Activated T-cell treated with anti-CD3 and anti-CD28 coated beads, Interleukin-2, amount 50 U/mL, for 4 hours (primary cell): ENCODE measurements around the gene NSMCE1. TPM values are rescaled to one million over a fixed set of nuclear protein-coding genes. Genes with fewer than 3 reads are reported as not detected.
"Not testable (repeated sequence)": the region's sequence is repeated elsewhere in the genome, so short reads cannot be mapped to it uniquely, and the experiment has no call there.

Source experiments
- ATAC-seq, 2 donors: fragments of 200-7000 bp; cut with Tn5 transposase; one replicate each; pipeline ENCODE4 v1.10.0; 2021
- DNase-seq: peaks from one replicate; pipeline ENCODE4 v3.0.0-alpha.2; 2020
- H3K27me3 Mint-ChIP-seq: one replicate; pipeline ENCODE4 v1.8.0; 2021; ENCODE audit warnings: low read depth, mixed read lengths
- H3K36me3 Mint-ChIP-seq: one replicate; pipeline ENCODE4 v1.8.0; 2022; ENCODE audit warnings: mixed read lengths; ENCODE audit not compliant: insufficient read depth
- H3K4me1 Mint-ChIP-seq: one replicate; pipeline ENCODE4 v1.8.0; 2021; ENCODE audit warnings: low read depth, mixed read lengths
- H3K4me3 Mint-ChIP-seq: one replicate; pipeline ENCODE4 v1.8.0; 2021; ENCODE audit warnings: mild to moderate bottlenecking, moderate library complexity, mixed read lengths
- H3K9me3 Mint-ChIP-seq: one replicate; pipeline ENCODE4 v1.8.0; 2021; ENCODE audit warnings: mixed read lengths
- total RNA-seq, 3 donors: library from RNA; stranded (reverse); gene quantifications; one replicate each; pipeline ENCODE4 v1.2.1, GENCODE V29; 2021

The NSMCE1 gene
- total RNA-seq, 3 donors from 2014 or later: 109 to 111 (median 111) TPM

DNA sequence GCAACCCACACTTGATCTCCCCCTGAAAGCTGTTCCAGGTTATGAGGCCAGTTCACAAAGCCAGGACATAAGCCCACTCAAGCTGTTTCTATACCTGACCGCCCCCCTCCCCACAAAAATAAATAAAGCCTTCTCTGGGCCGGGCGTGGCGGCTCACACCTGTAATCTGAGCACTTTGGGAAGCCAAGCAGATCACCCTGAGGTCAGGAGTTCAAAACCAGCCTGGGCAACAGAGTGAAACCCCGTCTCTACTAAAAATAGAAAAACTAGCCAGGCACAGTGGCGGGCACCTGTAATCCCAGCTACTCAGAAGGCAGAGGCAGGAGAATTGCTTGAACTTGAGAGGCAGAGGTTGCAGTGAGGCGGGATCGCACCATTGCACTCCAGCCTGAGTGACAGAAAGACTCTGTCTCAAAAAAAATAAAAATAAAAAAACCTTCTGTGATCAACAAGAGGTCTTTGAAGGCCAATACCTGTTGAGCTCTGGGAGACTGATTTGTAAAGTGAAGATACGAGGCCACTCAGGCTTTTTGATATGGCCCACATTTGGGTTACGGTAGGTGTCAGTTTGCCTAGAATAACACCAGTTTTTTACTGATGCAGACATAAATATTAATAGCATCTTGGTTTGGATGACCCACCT lies 63.0 kb downstream of the NSMCE1 start:
- no peaks in the 10 kb centered on the region for H3K9me3 Mint-ChIP-seq
- no peaks in the 10 kb centered on the region for H3K27me3 Mint-ChIP-seq
- H3K4me3 Mint-ChIP-seq: no peak overlapping the region
- DNase-seq: no peak
- H3K36me3 Mint-ChIP-seq: peaks cover 2% of the 10 kb centered on the region
- peaks cover 34% of the 10 kb centered on the region for H3K4me1 Mint-ChIP-seq
- no peak for ATAC-seq

DNA sequence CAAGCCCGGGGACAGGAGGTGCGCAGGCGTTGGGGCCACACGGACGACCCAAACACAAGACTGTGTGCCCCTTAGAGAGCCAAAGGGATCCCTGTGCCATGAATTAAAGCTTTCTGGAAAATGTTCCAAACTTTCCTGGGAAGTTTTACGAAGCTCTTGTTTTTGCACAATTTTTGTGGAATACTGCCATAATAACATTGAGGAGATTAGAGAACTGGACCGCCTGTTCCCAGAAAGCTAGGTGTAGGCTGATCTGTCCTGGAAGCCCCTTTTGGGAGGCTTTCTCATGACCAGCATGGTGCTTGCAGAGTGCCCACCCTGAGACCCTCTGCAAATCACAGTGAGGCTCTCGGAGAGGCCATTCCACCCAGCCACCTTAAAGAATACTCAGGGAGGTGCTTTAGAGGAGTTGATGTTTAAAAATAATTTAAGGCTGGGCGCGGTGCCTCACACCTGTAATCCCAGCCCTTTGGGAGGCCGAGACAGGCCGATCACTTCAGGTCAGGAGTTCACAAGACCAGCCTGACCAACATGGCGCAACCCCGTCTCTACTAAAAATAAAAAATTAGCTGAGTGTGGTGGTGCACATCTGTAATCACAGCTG lies 64.2 kb downstream of the NSMCE1 start:
- ATAC-seq: no peak
- Mint-ChIP-seq H3K4me1 (peaks cover 45% of the 10 kb centered on the region), H3K9me3 (no peaks in the 10 kb centered on the region)

DNA sequence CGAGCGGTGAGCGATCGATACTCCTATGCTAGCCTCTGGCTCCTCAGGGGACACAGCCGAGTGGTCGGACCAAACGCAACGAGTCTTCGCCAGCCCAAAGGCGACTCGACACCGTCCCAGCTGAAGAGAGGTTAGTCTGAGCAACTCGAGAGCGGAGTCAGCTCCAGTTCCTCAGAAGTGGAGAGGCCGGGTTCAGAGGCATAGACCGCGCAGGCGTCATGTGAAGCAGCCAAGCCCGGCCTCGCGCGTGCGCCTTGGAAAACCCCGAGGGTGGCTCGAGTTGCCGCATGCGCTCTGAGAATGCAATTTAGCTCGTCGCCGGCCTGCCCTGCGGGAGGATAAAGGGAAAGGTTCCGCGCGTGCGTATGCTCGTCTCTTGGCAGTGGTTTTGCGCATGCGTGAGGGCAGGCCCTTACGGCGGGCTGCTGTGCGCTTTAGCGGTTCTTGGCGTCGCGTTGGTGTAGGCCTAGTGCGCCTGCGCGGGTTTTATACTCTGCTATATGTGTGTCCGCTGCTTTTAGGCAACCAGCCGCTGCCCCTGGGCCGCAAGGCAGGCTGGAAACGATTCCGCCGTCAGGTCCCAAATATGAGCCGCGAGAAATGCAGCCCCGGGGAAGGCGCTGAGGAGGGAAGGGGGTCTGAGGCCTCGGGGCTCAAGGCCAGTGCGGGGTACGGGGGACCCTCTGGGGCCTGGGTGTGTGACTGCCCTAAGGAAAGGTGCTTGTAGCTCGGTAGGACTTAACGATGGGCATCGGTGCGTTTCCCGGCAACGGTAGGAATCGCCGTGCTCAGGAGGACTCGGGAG lies 64.9 kb downstream of the NSMCE1 start, which contains the start of gene KDM8:
KDM8 (plus strand) TSS at position 20 of the 805 bp plus-strand sequence. CDS start 6,598 bp downstream, outside the sequence.
- peak; percentile 87 to 93 for ATAC-seq
- no peaks in the 10 kb centered on the region for H3K9me3 Mint-ChIP-seq
- H3K4me3 Mint-ChIP-seq: peak within 1 kb of the TSS; percentile 92
- H3K4me1 Mint-ChIP-seq: peaks cover 52% of the 10 kb centered on the region
- DNase-seq: peak; percentile 99
- no peaks in the 10 kb centered on the region for H3K36me3 Mint-ChIP-seq
- H3K27me3 Mint-ChIP-seq: no peaks in the 10 kb centered on the region

More for the DNA sequence above, 64.2 kb downstream of the NSMCE1 start:
- no peak for DNase-seq
- peak overlapping the region; percentile 92 for H3K4me3 Mint-ChIP-seq
- H3K36me3 Mint-ChIP-seq: no peaks in the 10 kb centered on the region
- H3K27me3 Mint-ChIP-seq: no peaks in the 10 kb centered on the region

DNA sequence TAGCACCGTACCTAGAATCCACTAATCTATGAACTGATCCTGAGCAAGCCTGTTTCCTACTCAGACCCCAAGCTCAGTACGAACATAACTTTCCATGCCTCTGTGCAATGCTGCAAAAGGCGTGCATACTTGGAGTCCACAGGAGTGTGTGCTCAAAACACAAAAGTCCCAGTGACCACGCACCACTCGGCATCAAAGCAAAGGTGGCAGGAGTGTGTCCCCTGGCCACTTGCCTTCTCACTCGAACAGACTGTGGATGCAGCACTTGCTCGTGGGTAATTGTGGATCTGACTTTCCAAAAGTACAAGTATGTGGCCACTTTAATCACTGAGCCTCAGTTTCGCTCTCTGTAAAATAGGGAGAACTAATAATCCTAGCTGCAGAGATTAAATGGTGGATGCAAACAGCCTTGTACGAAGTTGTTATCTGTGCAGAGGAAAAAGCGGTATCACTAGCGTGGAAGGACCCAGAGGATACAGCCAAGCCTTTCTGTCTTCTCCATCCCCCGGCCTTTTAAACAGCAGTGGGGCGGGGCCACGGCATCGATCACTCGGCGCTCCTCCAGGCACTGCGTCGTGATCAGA lies 65.6 kb downstream of the NSMCE1 start:
- H3K36me3 Mint-ChIP-seq: no peaks in the 10 kb centered on the region
- ATAC-seq: peak; percentile 74 to 75
- peak; percentile 84 for DNase-seq

DNA sequence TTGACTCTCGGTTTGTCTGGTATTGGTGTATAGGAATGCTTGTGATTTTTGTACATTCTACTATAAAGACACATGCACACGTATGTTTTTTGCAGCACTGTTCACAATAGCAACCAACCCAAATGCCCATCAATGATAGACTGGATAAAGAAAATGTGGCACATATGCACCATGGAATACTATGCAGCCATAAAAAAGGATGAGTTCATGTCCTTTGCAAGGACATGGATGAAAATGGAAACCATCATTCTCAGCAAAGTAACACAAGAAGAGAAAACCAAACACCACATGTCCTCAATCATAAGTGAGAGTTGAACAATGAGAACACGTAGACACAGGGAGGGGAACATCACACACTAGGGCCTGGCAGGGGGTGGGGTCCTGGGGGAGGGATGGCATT lies 67.7 kb downstream of the NSMCE1 start:
- not testable (repeated sequence) for ATAC-seq

More for the DNA sequence above, 65.6 kb downstream of the NSMCE1 start:
- Mint-ChIP-seq H3K4me1 (peaks cover 58% of the 10 kb centered on the region), H3K27me3 (no peaks in the 10 kb centered on the region), H3K9me3 (no peaks in the 10 kb centered on the region), H3K4me3 (peak overlapping the region; percentile 92)

DNA sequence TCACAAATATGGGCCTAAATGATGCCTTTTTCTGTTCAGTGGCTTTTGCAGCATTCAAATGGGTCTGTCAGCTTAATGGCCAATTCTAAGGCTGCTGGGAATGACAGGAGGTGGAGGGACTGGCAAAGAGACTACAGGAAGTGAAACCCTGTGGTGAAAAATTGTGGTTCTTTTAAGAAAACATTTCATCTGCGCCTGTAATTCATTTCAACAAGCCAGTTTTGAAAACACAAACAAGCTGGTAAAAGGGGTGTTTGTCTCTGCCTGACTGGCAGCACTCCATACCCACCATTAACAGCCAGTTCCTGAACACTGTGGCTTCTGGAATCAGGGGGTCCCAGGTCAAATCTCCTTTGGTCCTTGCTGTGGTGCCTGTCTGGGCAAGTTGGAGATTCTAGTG lies 68.8 kb downstream of the NSMCE1 start:
- H3K4me1 Mint-ChIP-seq: peaks cover 84% of the 10 kb centered on the region
- ATAC-seq: no peak

More for the DNA sequence above, 67.7 kb downstream of the NSMCE1 start:
- peaks cover 77% of the 10 kb centered on the region for H3K4me1 Mint-ChIP-seq
- not testable (repeated sequence) for H3K9me3 Mint-ChIP-seq, DNase-seq, H3K4me3 Mint-ChIP-seq, H3K27me3 Mint-ChIP-seq, H3K36me3 Mint-ChIP-seq

DNA sequence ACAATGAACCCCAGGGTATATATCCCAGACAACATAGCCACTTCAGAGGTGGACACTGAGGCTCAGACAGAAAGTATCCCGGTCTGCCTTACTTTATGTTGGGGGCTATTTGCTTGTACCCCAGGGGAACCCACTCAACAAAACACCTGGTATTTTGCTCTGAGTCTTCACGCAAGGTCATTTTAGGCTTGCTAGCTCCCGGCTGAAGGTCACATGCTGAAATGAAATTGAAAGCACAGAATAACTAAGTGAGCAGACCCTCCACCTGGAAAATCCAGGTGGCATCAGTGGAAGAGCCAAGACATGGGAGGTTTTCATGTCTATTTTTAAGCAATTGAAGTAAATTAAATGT lies 69.4 kb downstream of the NSMCE1 start:
- Mint-ChIP-seq H3K4me1 (peaks cover 84% of the 10 kb centered on the region), H3K9me3 (no peaks in the 10 kb centered on the region), H3K27me3 (no peaks in the 10 kb centered on the region), H3K36me3 (peaks cover 1% of the 10 kb centered on the region), H3K4me3 (no peak overlapping the region)
- ATAC-seq (no peak), DNase-seq (no peak)

More for the DNA sequence above, 68.8 kb downstream of the NSMCE1 start:
- Mint-ChIP-seq H3K27me3 (no peaks in the 10 kb centered on the region), H3K36me3 (peaks cover 1% of the 10 kb centered on the region), H3K9me3 (no peaks in the 10 kb centered on the region), H3K4me3 (peak overlapping the region; percentile 44)
- DNase-seq: no peak

DNA sequence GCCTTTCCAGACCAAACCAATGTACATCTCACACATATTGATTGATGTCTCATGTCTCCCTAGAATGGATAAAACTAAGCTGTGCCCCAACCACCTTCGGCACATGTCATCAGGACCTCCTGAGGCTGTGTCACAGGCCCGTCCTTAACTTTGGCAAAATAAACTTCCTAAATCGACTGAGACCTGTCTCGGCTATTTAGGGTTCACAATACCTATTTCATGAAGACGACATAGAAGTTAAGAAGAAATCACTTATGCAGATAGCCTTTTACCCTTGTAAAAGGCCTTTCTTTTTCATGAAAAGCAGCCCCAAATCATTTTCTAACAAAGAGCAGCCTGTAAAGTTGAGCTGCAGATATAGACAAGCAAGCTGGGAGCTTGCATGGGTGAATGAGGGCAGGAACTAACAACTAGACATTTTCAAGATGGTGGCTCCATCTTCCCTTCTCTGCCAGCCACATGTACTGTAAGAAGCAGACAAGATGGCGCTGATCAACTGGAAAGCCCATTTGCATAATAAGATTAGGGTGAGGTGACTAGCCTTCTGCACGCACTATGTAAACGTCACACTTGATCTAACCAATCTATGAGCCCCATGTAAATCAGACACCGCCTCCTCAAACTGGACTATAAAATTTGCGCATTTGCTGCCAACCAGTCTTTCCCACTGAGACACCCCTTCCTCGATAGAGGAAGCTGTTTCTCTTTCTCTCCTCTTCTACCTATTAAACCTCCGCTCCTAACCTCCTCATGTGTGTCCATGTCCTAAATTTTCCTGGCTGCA lies 69.9 kb downstream of the NSMCE1 start:
- no peaks in the 10 kb centered on the region for H3K27me3 Mint-ChIP-seq

DNA sequence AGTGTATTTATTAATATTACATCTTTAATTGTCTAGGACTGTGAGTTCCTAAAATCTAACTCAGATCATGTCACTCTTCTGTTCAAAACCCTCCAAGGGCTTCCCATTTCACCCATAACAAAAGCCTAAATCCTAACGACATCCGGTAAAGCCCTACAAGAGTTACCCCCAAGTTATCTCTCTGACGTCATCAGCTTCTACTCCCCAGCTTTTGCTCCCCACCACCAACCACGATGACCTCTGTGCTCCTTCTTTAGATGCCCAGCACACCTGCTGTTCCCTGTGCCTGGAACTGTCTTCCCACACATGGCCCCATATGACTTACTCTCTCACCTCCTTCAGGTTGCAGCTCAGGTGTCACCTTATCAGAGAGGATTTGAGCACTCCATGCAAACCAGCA lies 71.6 kb downstream of the NSMCE1 start:
- Mint-ChIP-seq H3K36me3 (peaks cover 1% of the 10 kb centered on the region), H3K9me3 (no peaks in the 10 kb centered on the region), H3K4me1 (peaks cover 73% of the 10 kb centered on the region), H3K27me3 (no peaks in the 10 kb centered on the region), H3K4me3 (no peak overlapping the region)
- ATAC-seq (no peak), DNase-seq (no peak)

More for the DNA sequence above, 69.9 kb downstream of the NSMCE1 start:
- ATAC-seq: no peak
- H3K4me1 Mint-ChIP-seq: peaks cover 81% of the 10 kb centered on the region
- DNase-seq: no peak
- H3K9me3 Mint-ChIP-seq: no peaks in the 10 kb centered on the region
- no peak overlapping the region for H3K4me3 Mint-ChIP-seq
- peaks cover 1% of the 10 kb centered on the region for H3K36me3 Mint-ChIP-seq

DNA sequence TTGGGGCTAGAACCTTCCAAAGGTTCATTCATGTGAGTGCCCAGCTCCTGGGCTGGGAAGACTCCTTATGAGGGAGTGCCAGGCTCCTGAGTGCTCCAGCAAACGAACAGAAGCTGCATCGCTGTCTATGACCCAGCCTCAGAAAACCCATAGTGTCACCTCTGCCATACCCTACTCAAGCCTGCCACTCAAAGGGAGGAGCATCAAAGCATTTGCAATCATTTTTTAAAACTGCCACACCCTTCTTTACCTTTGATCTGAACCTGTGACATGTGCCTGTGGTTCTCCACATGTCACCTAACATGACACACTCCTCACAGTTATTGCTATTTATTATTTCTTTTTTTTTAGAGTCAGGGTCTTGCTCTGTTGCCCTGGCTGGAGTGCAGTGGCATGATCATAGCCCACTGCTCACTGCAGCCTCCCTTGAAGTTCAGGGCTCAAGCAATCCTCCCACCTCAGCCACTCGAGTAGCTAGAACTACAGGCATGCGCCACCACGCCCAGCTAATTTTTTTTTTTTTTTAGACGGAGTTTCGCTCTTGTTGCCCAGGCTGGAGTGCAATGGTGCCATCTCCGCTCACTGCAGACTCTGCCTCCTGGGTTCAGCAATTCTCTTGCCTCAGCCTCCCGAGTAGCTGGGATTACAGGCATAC lies 72.5 kb downstream of the NSMCE1 start:
- peak; percentile 39 for DNase-seq
- no peak overlapping the region for H3K4me3 Mint-ChIP-seq
- no peaks in the 10 kb centered on the region for H3K27me3 Mint-ChIP-seq
- peaks cover 1% of the 10 kb centered on the region for H3K36me3 Mint-ChIP-seq
- H3K9me3 Mint-ChIP-seq: no peaks in the 10 kb centered on the region
- peak; percentile 73 to 81 for ATAC-seq
- H3K4me1 Mint-ChIP-seq: peaks cover 68% of the 10 kb centered on the region

DNA sequence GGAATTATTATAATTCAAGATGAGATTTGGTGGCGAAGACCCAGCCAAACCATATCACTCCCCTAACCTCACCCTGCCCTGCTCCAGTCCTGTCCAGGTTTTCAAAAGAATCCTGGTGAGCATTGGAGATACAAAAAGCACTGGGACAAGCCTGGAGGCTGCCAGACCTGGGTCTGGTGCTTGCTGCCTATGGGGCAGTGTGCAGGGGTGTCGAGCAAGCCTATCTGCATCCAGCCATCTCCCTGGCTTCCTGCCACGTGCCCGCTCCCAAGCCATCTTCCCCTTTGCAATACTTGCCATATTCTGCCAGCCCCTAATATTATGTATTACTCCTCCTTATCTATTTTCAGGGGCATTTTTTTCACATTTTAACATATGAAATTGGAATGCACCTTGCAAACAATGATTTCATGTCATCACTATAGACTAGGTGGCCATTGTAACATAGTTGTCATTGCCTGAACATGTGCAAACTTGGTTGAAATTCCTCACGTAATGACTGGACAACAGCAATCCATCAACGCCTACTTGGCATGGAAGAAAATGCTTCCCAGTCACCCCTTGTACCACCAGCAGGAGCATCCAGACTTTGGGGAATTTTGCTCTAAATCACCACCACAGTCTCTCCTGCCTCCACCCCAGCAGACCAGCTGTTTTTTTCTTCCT lies 73.4 kb downstream of the NSMCE1 start:
- no peaks in the 10 kb centered on the region for H3K9me3 Mint-ChIP-seq
- H3K27me3 Mint-ChIP-seq: no peaks in the 10 kb centered on the region
- H3K4me1 Mint-ChIP-seq: peaks cover 59% of the 10 kb centered on the region
- ATAC-seq (no peak), DNase-seq (no peak)
- H3K4me3 Mint-ChIP-seq: no peak overlapping the region
- H3K36me3 Mint-ChIP-seq: peaks cover 1% of the 10 kb centered on the region

DNA sequence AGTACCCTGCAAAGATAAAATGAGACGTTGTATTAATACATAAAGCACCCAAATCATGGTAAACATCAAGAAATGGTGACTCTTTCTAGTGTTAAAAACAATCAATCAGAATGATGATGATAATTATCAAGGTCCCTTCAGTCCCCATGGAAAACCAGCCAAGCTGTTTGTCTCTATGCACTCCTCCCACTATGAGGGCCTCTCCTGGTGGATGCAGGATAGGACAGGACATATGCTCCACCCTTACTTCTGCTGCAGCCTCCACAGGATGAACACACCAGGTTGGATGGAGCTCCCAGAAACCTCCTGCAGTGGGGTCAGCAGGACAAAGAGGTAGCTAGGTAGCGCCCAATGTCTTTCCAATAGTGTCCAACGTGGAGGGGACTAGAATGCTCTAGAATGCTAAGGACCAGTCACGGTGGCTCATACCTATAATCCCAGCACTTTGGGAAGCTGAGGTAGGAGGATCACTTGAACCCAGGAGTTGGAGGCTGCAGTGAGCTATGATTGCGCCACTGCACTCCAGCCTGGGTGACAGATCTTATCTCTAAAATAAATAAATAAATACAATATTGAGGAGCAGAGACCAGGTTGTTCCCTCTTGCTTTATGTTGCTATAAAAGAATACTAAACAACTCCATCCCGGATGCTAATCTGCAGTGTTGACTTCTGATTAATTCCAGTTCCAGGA lies 75.1 kb downstream of the NSMCE1 start:
- DNase-seq (no peak), ATAC-seq (no peak)
- peaks cover 1% of the 10 kb centered on the region for H3K36me3 Mint-ChIP-seq
- H3K9me3 Mint-ChIP-seq: no peaks in the 10 kb centered on the region
- peaks cover 43% of the 10 kb centered on the region for H3K4me1 Mint-ChIP-seq
- H3K27me3 Mint-ChIP-seq: no peaks in the 10 kb centered on the region
- H3K4me3 Mint-ChIP-seq: no peak overlapping the region
